Activated T-helper 17 cell treated with anti-CD3 and anti-CD28 coated beads, Interleukin-2, amount 50 U/mL, for 72 hours (primary cell): Measurements from ENCODE around the gene STK11. TPM values are rescaled to one million over a fixed set of nuclear protein-coding genes. Genes with fewer than 3 reads are reported as not detected.

Experiments used
- ATAC-seq: fragments of 150-1000 bp; cut with Tn5 transposase; replicated peaks from 2 replicates; pipeline ENCODE4 v1.10.0; 2021; ENCODE audit warnings: mild to moderate bottlenecking, moderate library complexity
- H3K27ac Mint-ChIP-seq: one replicate; pipeline ENCODE4 v1.8.0; 2022; ENCODE audit warnings: mixed read lengths
- H3K27me3 Mint-ChIP-seq: one replicate; pipeline ENCODE4 v1.8.0; 2022; ENCODE audit warnings: mixed read lengths
- H3K36me3 Mint-ChIP-seq: one replicate; pipeline ENCODE4 v1.8.0; 2022; ENCODE audit warnings: low read depth, mild to moderate bottlenecking, mixed read lengths
- H3K4me1 Mint-ChIP-seq: one replicate; pipeline ENCODE4 v1.8.0; 2022; ENCODE audit warnings: mixed read lengths
- H3K4me3 Mint-ChIP-seq: one replicate; pipeline ENCODE4 v1.8.0; 2022; ENCODE audit warnings: mild to moderate bottlenecking, mixed read lengths
- H3K9me3 Mint-ChIP-seq: one replicate; pipeline ENCODE4 v1.8.0; 2022; ENCODE audit warnings: mixed read lengths
- total RNA-seq, 2 donors: library from RNA; stranded (reverse); gene quantifications; one replicate each; pipeline ENCODE4 v1.2.3, GENCODE V29; 2022

STK11 gene
- total RNA-seq, 2 donors from 2014 or later, result 77.0 to 86.6 TPM

- no peaks in the 10 kb centered on the region for H3K4me1 Mint-ChIP-seq
- ATAC-seq, result no peak
- no peaks in the 10 kb centered on the region for H3K27me3 Mint-ChIP-seq
- H3K9me3 Mint-ChIP-seq, result no peaks in the 10 kb centered on the region
- peak overlapping the region; percentile 73 for H3K27ac Mint-ChIP-seq
- peaks cover 42% of the 10 kb centered on the region for H3K36me3 Mint-ChIP-seq
- H3K4me3 Mint-ChIP-seq, result peak overlapping the region; percentile 49
Measured at GRCh38 chr19:1249990-1250436, 44.4 kb downstream of the STK11 start.

- Mint-ChIP-seq H3K27ac (peak overlapping the region; percentile 92), H3K4me1 (no peaks in the 10 kb centered on the region), H3K36me3 (peaks cover 49% of the 10 kb centered on the region), H3K27me3 (no peaks in the 10 kb centered on the region), H3K9me3 (no peaks in the 10 kb centered on the region), H3K4me3 (peak overlapping the region; percentile 93)
- ATAC-seq, result no peak
Measured at GRCh38 chr19:1250437-1251260, 45.1 kb downstream of the STK11 start.

GRCh38 chr19:1251330-1252220 is 46.0 kb downstream of the STK11 start:
- H3K4me3 Mint-ChIP-seq, result peak overlapping the region; percentile 93
- no peaks in the 10 kb centered on the region for H3K9me3 Mint-ChIP-seq
- H3K4me1 Mint-ChIP-seq, result no peaks in the 10 kb centered on the region
- H3K36me3 Mint-ChIP-seq, result peaks cover 58% of the 10 kb centered on the region
- no peaks in the 10 kb centered on the region for H3K27me3 Mint-ChIP-seq
- peak overlapping the region; percentile 92 for H3K27ac Mint-ChIP-seq
- ATAC-seq, result no peak

- Mint-ChIP-seq H3K27me3 (no peaks in the 10 kb centered on the region), H3K27ac (peak overlapping the region; percentile 92), H3K36me3 (peaks cover 64% of the 10 kb centered on the region), H3K4me1 (peaks cover under 1% of the 10 kb centered on the region), H3K4me3 (peak overlapping the region; percentile 93), H3K9me3 (no peaks in the 10 kb centered on the region)
- ATAC-seq, result peak; percentile 14
Measured at GRCh38 chr19:1252221-1252820, 46.7 kb downstream of the STK11 start.

GRCh38 chr19:1252821-1253513 is 47.4 kb downstream of the STK11 start:
- H3K36me3 Mint-ChIP-seq, result peaks cover 70% of the 10 kb centered on the region
- H3K4me3 Mint-ChIP-seq, result peak overlapping the region; percentile 93
- peak; percentile 53 for ATAC-seq
- H3K27ac Mint-ChIP-seq, result peak overlapping the region; percentile 83
- H3K27me3 Mint-ChIP-seq, result no peaks in the 10 kb centered on the region
- no peaks in the 10 kb centered on the region for H3K9me3 Mint-ChIP-seq
- H3K4me1 Mint-ChIP-seq, result peaks cover 5% of the 10 kb centered on the region

GRCh38 chr19:1253514-1254080 is 48.0 kb downstream of the STK11 start:
- H3K4me3 Mint-ChIP-seq, result peak overlapping the region; percentile 93
- ATAC-seq, result no peak
- H3K27me3 Mint-ChIP-seq, result no peaks in the 10 kb centered on the region
- H3K9me3 Mint-ChIP-seq, result no peaks in the 10 kb centered on the region
- H3K36me3 Mint-ChIP-seq, result peaks cover 76% of the 10 kb centered on the region
- peak overlapping the region; percentile 83 for H3K27ac Mint-ChIP-seq
- H3K4me1 Mint-ChIP-seq, result peaks cover 5% of the 10 kb centered on the region

GRCh38 chr19:1254081-1254527 is 48.5 kb downstream of the STK11 start:
- no peak for ATAC-seq
- no peak overlapping the region for H3K4me3 Mint-ChIP-seq
- H3K36me3 Mint-ChIP-seq, result peaks cover 81% of the 10 kb centered on the region

GRCh38 chr19:1254530-1255185 is 49.1 kb downstream of the STK11 start:
- Mint-ChIP-seq H3K27ac (peak overlapping the region; percentile 63), H3K36me3 (peaks cover 84% of the 10 kb centered on the region), H3K4me1 (peaks cover 5% of the 10 kb centered on the region), H3K4me3 (peak overlapping the region; percentile 27), H3K27me3 (no peaks in the 10 kb centered on the region), H3K9me3 (no peaks in the 10 kb centered on the region)
- ATAC-seq, result no peak

More at GRCh38 chr19:1254081-1254527, 48.5 kb downstream of the STK11 start:
- H3K9me3 Mint-ChIP-seq, result no peaks in the 10 kb centered on the region
- peaks cover 5% of the 10 kb centered on the region for H3K4me1 Mint-ChIP-seq
- no peaks in the 10 kb centered on the region for H3K27me3 Mint-ChIP-seq
- no peak overlapping the region for H3K27ac Mint-ChIP-seq

GRCh38 chr19:1255186-1256161 is 49.9 kb downstream of the STK11 start:
- no peak for ATAC-seq
- Mint-ChIP-seq H3K9me3 (no peaks in the 10 kb centered on the region), H3K27me3 (no peaks in the 10 kb centered on the region), H3K27ac (peak overlapping the region; percentile 63), H3K4me1 (peaks cover 5% of the 10 kb centered on the region), H3K4me3 (peak overlapping the region; percentile 27), H3K36me3 (peaks cover 84% of the 10 kb centered on the region)

- Mint-ChIP-seq H3K4me1 (peaks cover 8% of the 10 kb centered on the region), H3K36me3 (peaks cover 80% of the 10 kb centered on the region), H3K27ac (peak overlapping the region; percentile 85), H3K9me3 (no peaks in the 10 kb centered on the region), H3K27me3 (no peaks in the 10 kb centered on the region), H3K4me3 (peak overlapping the region; percentile 93)
- ATAC-seq, result no peak
Measured at GRCh38 chr19:1256646-1257474, 51.3 kb downstream of the STK11 start.

GRCh38 chr19:1257475-1258162 is 52.0 kb downstream of the STK11 start:
- H3K27me3 Mint-ChIP-seq, result no peaks in the 10 kb centered on the region
- no peak for ATAC-seq
- H3K36me3 Mint-ChIP-seq, result peaks cover 74% of the 10 kb centered on the region
- no peaks in the 10 kb centered on the region for H3K9me3 Mint-ChIP-seq
- H3K4me1 Mint-ChIP-seq, result peaks cover 9% of the 10 kb centered on the region
- H3K27ac Mint-ChIP-seq, result peak overlapping the region; percentile 85
- peak overlapping the region; percentile 93 for H3K4me3 Mint-ChIP-seq
